A549 (cell line): Measurements from ENCODE around the gene ZFAND2B. TPM values are rescaled to one million over a fixed set of nuclear protein-coding genes. Genes with fewer than 3 reads are reported as not detected.

ENCODE experiments used
- ATAC-seq, 2 experiments: fragments of 200-7000 bp in 1 of 2; fragments of >200 bp in 1 of 2; cut with Nextera tagmentation in 1 of 2; cut with Tn5 transposase in 1 of 2; 3 replicates each; pipeline versions ENCODE4 v1.8.0 to v1.9.1; 2018 to 2020; ENCODE audit warnings: mild to moderate bottlenecking in 1 of 2, moderate library complexity in 1 of 2
- CTCF ChIA-PET: fragments of 300-600 bp; sonication (Branson Sonifier 250); formaldehyde crosslinking; extraction: SDS; loops from one replicate; lab custom pipeline; 2021; ENCODE audit warnings: antibody characterized with exemption, inconsistent platforms; lab: Yijun Ruan, JAX
- POLR2A ChIA-PET: fragments of 350-600 bp; formaldehyde crosslinking; extraction: SDS; loops from one replicate; lab custom pipeline; 2021; ENCODE audit warnings: antibody characterized with exemption, inconsistent platforms; lab: Yijun Ruan, JAX
- DNase-seq, 2 experiments: peaks; one replicate each; pipeline versions ENCODE4 v3.0.0 to v3.0.0-alpha.2; 2011 to 2016; ENCODE audit warnings: low read depth in 1 of 2, low spot score in 1 of 2
- FAIRE-seq: peaks from 2 replicates; lab custom pipeline; 2011; peaks lifted over from hg19 to GRCh38; lab: Jason Lieb, UNC
- H3K27ac ChIP-seq, 2 experiments: fragments of >200 bp; sonication (Bioruptor Twin); formaldehyde crosslinking; 3 replicates each; pipeline ENCODE4 v1.5.1; 2016 to 2017
- H3K4me1 ChIP-seq: fragments of >200 bp; sonication (Bioruptor Twin); formaldehyde crosslinking; 3 replicates; pipeline ENCODE4 v1.6.1; 2016
- H3K4me2 ChIP-seq: fragments of >200 bp; sonication (Bioruptor Twin); formaldehyde crosslinking; 3 replicates; pipeline ENCODE4 v1.6.1; 2016
- H3K4me3 ChIP-seq: fragments of >200 bp; sonication (Bioruptor Twin); formaldehyde crosslinking; 3 replicates; pipeline ENCODE4 v1.5.1; 2016
- H3K9me3 ChIP-seq: fragments of >200 bp; sonication (Bioruptor Twin); formaldehyde crosslinking; 3 replicates; pipeline ENCODE4 v1.6.1; 2016
- CTCF ChIP-seq: fragments of >200 bp; sonication (Bioruptor Twin); formaldehyde crosslinking; IDR thresholded peaks from 3 replicates; pipeline ENCODE4 v1.5.1; 2016
- FOSB ChIP-seq: fragments of 250-450 bp; sonication (Bioruptor Pico); IDR thresholded peaks from 2 replicates; pipeline ENCODE4 v1.5.0; 2020; ENCODE audit warnings: mild to moderate bottlenecking, moderate library complexity
- FOSL2 ChIP-seq, 2 experiments: fragments of 450-650 bp in 1 of 2; fragments of >200 bp in 1 of 2; sonication (Bioruptor Twin) in 1 of 2; formaldehyde crosslinking; IDR thresholded peaks; 2 replicates each; pipeline versions ENCODE4 v1.5.0 to v1.6.1; 2016 to 2020; ENCODE audit warnings: mild to moderate bottlenecking in 1 of 2, moderate library complexity in 1 of 2
- FOXS1 ChIP-seq: fragments of 250-450 bp; sonication (Bioruptor Pico); IDR thresholded peaks from 2 replicates; pipeline ENCODE4 v1.5.0; 2020; ENCODE audit warnings: mild to moderate bottlenecking, moderate library complexity
- HOXB13 ChIP-seq: fragments of 250-450 bp; sonication (Bioruptor Pico); IDR thresholded peaks from 2 replicates; pipeline ENCODE4 v1.5.0; 2020; ENCODE audit warnings: low read depth, mild to moderate bottlenecking, moderate library complexity
- HOXB5 ChIP-seq: fragments of 250-450 bp; sonication (Bioruptor Pico); IDR thresholded peaks from 2 replicates; pipeline ENCODE4 v1.5.0; 2020; ENCODE audit warnings: mild to moderate bottlenecking, moderate library complexity
- KDM5A ChIP-seq: fragments of 200-600 bp; sonication (generic); IDR thresholded peaks from 2 replicates; pipeline ENCODE4 v1.6.1; 2016; ENCODE audit warnings: antibody characterized with exemption, mild to moderate bottlenecking
- MAZ ChIP-seq: fragments of 150-350 bp; IDR thresholded peaks from 2 replicates; pipeline ENCODE4 v1.6.1; 2014; ENCODE audit warnings: antibody characterized with exemption, low read depth, low read length, borderline replicate concordance
- MYC ChIP-seq: IDR thresholded peaks from 2 replicates; pipeline ENCODE4 v1.6.1; 2012; ENCODE audit warnings: mild to moderate bottlenecking, inconsistent platforms, low read length, improper control_type of control experiment, borderline replicate concordance
- NPAS2 ChIP-seq: fragments of 250-450 bp; sonication (Bioruptor Pico); IDR thresholded peaks from 2 replicates; pipeline ENCODE4 v1.8.0; 2022; ENCODE audit warnings: mild to moderate bottlenecking, moderate library complexity, borderline replicate concordance
- NR3C1 ChIP-seq: fragments of >200 bp; sonication (Bioruptor Twin); formaldehyde crosslinking; IDR thresholded peaks from 3 replicates; pipeline ENCODE4 v1.6.1; 2017
- PHF8 ChIP-seq: fragments of 200-600 bp; sonication (generic); IDR thresholded peaks from 2 replicates; pipeline ENCODE4 v1.6.1; 2016; ENCODE audit warnings: low read depth, mild to moderate bottlenecking, antibody characterized with exemption, moderate library complexity, borderline replicate concordance
- RARB ChIP-seq: fragments of 250-450 bp; sonication (Bioruptor Pico); IDR thresholded peaks from 2 replicates; pipeline ENCODE4 v1.8.0; 2021; ENCODE audit warnings: mild to moderate bottlenecking, moderate library complexity
- RCOR1 ChIP-seq: fragments of 150-350 bp; IDR thresholded peaks from 2 replicates; pipeline ENCODE4 v1.6.1; 2014; ENCODE audit warnings: antibody characterized with exemption, low read length, low read depth
- REST ChIP-seq: fragments of 200-600 bp; sonication (generic); IDR thresholded peaks from 2 replicates; pipeline ENCODE4 v1.6.1; 2016; ENCODE audit warnings: antibody characterized with exemption, mild to moderate bottlenecking, moderate library complexity
- RFX5 ChIP-seq: fragments of 450-650 bp; IDR thresholded peaks from 2 replicates; pipeline ENCODE4 v1.7.1; 2014; ENCODE audit warnings: antibody characterized with exemption, mild to moderate bottlenecking, moderate library complexity
- ZNF302 ChIP-seq: fragments of 250-450 bp; sonication (Bioruptor Pico); IDR thresholded peaks from 2 replicates; pipeline ENCODE4 v1.9.0; 2021; ENCODE audit warnings: inconsistent platforms, mild to moderate bottlenecking, moderate library complexity
- WGBS: methylation state at CpG from one replicate; pipeline ENCODE4 v1.1.6; 2017; ENCODE audit errors: missing lambda C conversion rate; 5-methylcytosine and 5-hydroxymethylcytosine counted together
- polyA plus RNA-seq, 4 experiments: library from polyadenylated mRNA; depleted of rRNA in 3 of 4; stranded (reverse); fragments of >200 nt; fragmentation: RNase III in 1 of 4; extraction: RNeasy Plus Mini Kit Qiagen cat#74134 plus additional on column Dnase treatment in 1 of 4; gene quantifications; 2 replicates in 3 of 4; 3 replicates in 1 of 4; pipeline ENCODE4 v1.2.3, GENCODE V29; 2011 to 2017

Gene ZFAND2B
- polyA plus RNA-seq, 2 of the 4 experiments (the other 2 are of a cell fraction) = 21.2 to 29.1 TPM

GRCh38 chr2:219180961-219181360 lies 25.6 kb upstream of the ZFAND2B start:
- Histone ChIP-seq H3K4me1 (peaks cover 10% of the 10 kb centered on the region), H3K27ac (no peak overlapping the region), H3K4me3 (no peak overlapping the region), H3K4me2 (no peak overlapping the region), H3K9me3 (no peaks in the 10 kb centered on the region)
- 84% methylated on average over 4 of the region's 5 CpGs for WGBS
- DNase-seq (no peak), FAIRE-seq (no peak), ATAC-seq (no peak)
- TF ChIP-seq NR3C1 (no peak), NPAS2 (CRISPR knock-in tag) (no peak), FOSB (no peak)
- POLR2A ChIA-PET = interaction anchor here (1.7 kb wide), 1 partner anchor 26 kb away, joined by 5 read pairs; the partner anchor contains the start of gene ZFAND2B
- CTCF ChIA-PET = interaction anchor here (1.0 to 4.0 kb wide), 11 partner anchors 10 to 123 kb away, joined by 3 to 24 read pairs (median 5); partner anchors contain the start of genes NHEJ1, SLC23A3 and ZFAND2B

GRCh38 chr2:219181531-219181930 lies 25.1 kb upstream of the ZFAND2B start:
- Histone ChIP-seq H3K4me3 (no peak overlapping the region), H3K27ac (no peak overlapping the region), H3K4me2 (no peak overlapping the region), H3K9me3 (no peaks in the 10 kb centered on the region), H3K4me1 (peaks cover 10% of the 10 kb centered on the region)
- ChIA-PET CTCF (interaction anchor here (0.8 to 4.0 kb wide), 13 partner anchors 10 to 123 kb away, joined by 3 to 24 read pairs (median 4); partner anchors contain the start of genes SLC23A3 and ZFAND2B), POLR2A (interaction anchor here (1.7 kb wide), 1 partner anchor 25 kb away, joined by 5 read pairs; the partner anchor contains the start of gene ZFAND2B)
- ATAC-seq (no peak), DNase-seq (no peak), FAIRE-seq (no peak)
- WGBS = 85% methylated on average over 6 of the region's 6 CpGs
- TF ChIP-seq FOSL2 (IDR thresholded peaks at IDR 0.05) (no peak), FOSL2 (CRISPR knock-in tag; IDR thresholded peaks at IDR 0.05) (no peak), MAZ (no peak), RCOR1 (no peak), RFX5 (no peak), CTCF (no peak), REST (no peak), FOXS1 (no peak), HOXB13 (CRISPR knock-in tag) (no peak), FOSB (no peak), RARB (CRISPR knock-in tag) (no peak), PHF8 (no peak), MYC (no peak), HOXB5 (CRISPR knock-in tag) (no peak), ZNF302 (CRISPR knock-in tag) (no peak), KDM5A (no peak)
